Right hindlimb (tissue), 1 donor: ENCODE results near the gene ZFYVE26.
"Not testable (repeated sequence)": the region's sequence is repeated elsewhere in the genome, so short reads cannot be mapped to it uniquely, and the experiment has no call there.

Experiments used
- DNase-seq: peaks from one replicate; pipeline ENCODE4 v3.0.0-alpha.2; 2018

The ZFYVE26 gene

DNA sequence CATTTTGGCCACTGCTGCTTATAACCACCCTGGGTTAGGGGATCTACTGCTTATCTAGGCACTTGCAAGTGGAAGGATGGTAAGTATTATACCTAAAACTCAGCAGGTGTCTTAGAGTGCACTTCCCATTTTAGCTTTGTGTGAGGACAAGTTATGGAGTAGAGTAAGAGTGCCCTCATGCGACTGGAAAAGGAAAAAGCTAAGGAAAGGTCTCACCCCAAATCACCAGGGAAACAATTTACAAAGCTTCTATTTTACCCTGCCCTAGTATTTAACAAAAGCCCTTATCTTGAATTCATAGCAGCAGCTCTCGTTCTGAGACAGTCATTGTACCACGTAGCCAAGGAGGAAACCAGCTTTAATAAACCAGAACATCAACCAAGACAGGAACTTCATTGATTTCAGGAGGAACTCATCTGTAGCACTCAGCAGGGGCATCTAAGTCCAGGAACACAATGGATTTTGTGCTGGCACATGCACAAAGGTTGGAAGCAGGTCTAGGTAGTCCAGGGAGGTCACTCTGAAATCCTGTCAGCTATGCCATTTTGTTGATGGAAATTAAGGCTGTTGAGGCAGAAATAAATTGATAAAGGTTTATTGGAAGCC lies 111.8 kb downstream of the ZFYVE26 start:
- DNase-seq = no peak

GRCh38 chr14:67703997-67704396 lies 112.4 kb downstream of the ZFYVE26 start:
- DNase-seq = no peak

GRCh38 chr14:67701492-67701891 lies 114.9 kb downstream of the ZFYVE26 start, which contains the start of gene RDH12:
Gene RDH12, plus strand, starts transcription at chr14:67701886. Its CDS starts 20,757 bp downstream, at chr14:67722643.
- DNase-seq = not testable (repeated sequence)

- DNase-seq = no peak
Observed at GRCh38 chr14:67698179-67698578, 118.2 kb downstream of the ZFYVE26 start.

- no peak for DNase-seq
Observed at GRCh38 chr14:67697006-67697405, 119.4 kb downstream of the ZFYVE26 start.
